K562 (cell line): ENCODE data around the gene HYAL1. TPM values are rescaled to one million over a fixed set of nuclear protein-coding genes. Genes with fewer than 3 reads are reported as not detected.

Source experiments
- ATAC-seq: fragments of 200-7000 bp; cut with Tn5 transposase; 3 replicates; pipeline ENCODE4 v1.9.1; 2020; ENCODE audit warnings: moderate library complexity
- BruUV-seq: library from RNA; stranded (reverse); fragments of 400-500 nt; replicated peaks from 2 replicates; lab custom pipeline; 2021; lab: Mats Ljungman, UMichigan
- CTCF ChIA-PET: fragments of 300-600 bp; formaldehyde crosslinking; extraction: SDS; loops from one replicate; lab custom pipeline; 2021; ENCODE audit warnings: low intra/inter-chr PET ratio; lab: Yijun Ruan, JAX
- POLR2A ChIA-PET: fragments of 300-600, 350-650 bp; sonication (Branson Sonifier 250); formaldehyde crosslinking; extraction: SDS; loops from one replicate; lab custom pipeline; 2021; ENCODE audit warnings: antibody characterized with exemption, inconsistent platforms; lab: Yijun Ruan, JAX
- DNase-seq, 4 experiments: peaks; one replicate each; pipeline versions ENCODE4 v3.0.0 to v3.0.0-alpha.2; 2011 to 2018; ENCODE audit warnings: low spot score in 3 of 4, mixed read lengths in 3 of 4; ENCODE audit errors: extremely low read depth in 1 of 4
- FAIRE-seq: peaks from 2 replicates; lab custom pipeline; 2011; peaks lifted over from hg19 to GRCh38; lab: Jason Lieb, UNC
- H2AFZ ChIP-seq: 2 replicates; pipeline ENCODE4 v1.6.0; 2011; ENCODE audit warnings: low read depth, low read length, control low read depth, inconsistent platforms
- H3K27ac ChIP-seq: fragments of 200-600 bp; 3 replicates; pipeline ENCODE4 v1.8.0; 2011; ENCODE audit warnings: low read depth, mild to moderate bottlenecking, control low read depth, inconsistent platforms, low read length, moderate library complexity, mixed read lengths; ENCODE audit errors: extremely low read depth
- H3K27me3 ChIP-seq, 2 experiments: fragments of 300-600 bp in 1 of 2; 2 replicates in 1 of 2; 3 replicates in 1 of 2; pipeline versions ENCODE4 v1.6.0 to v1.8.0; 2011; ENCODE audit warnings: inconsistent platforms in 2 of 2, low read length in 2 of 2, mild to moderate bottlenecking in 1 of 2, mixed read lengths in 1 of 2, moderate library complexity in 1 of 2; ENCODE audit not compliant: control insufficient read depth in 2 of 2, insufficient read depth in 2 of 2
- H3K36me3 ChIP-seq: fragments of 300-600 bp; 3 replicates; pipeline ENCODE4 v1.8.0; 2011; ENCODE audit warnings: mild to moderate bottlenecking, low read length, inconsistent platforms; ENCODE audit not compliant: control insufficient read depth, insufficient read depth
- H3K4me1 ChIP-seq, 2 experiments: fragments of 200-600 bp in 1 of 2; replicated peaks in 1 of 2; 2 replicates in 1 of 2; 3 replicates in 1 of 2; pipeline versions ENCODE4 v1.5.1 to v1.8.0; 2011; ENCODE audit warnings: inconsistent platforms in 2 of 2, low read length in 2 of 2, mild to moderate bottlenecking in 1 of 2, mixed read lengths in 1 of 2, moderate library complexity in 1 of 2; ENCODE audit not compliant: control insufficient read depth in 2 of 2, insufficient read depth in 2 of 2
- H3K4me2 ChIP-seq: 2 replicates; pipeline ENCODE4 v1.6.1; 2011; ENCODE audit warnings: low read length, control low read depth, inconsistent platforms, mixed read lengths; ENCODE audit not compliant: insufficient read depth
- H3K4me3 ChIP-seq: fragments of 200-600 bp; sonication (generic), shearing (Covaris generic); 2 replicates; pipeline ENCODE4 v1.5.1; 2016; ENCODE audit warnings: control low read depth, inconsistent platforms
- H3K79me2 ChIP-seq: fragments of 200-600 bp; 3 replicates; pipeline ENCODE4 v1.8.0; 2011; ENCODE audit warnings: low read length, inconsistent platforms; ENCODE audit not compliant: control insufficient read depth, insufficient read depth
- H3K9ac ChIP-seq, 2 experiments: 2 replicates each; pipeline versions ENCODE4 v1.6.0 to v1.6.1; 2011; ENCODE audit warnings: low read depth in 2 of 2, low read length in 2 of 2, control low read depth in 1 of 2, inconsistent platforms in 1 of 2, mild to moderate bottlenecking in 1 of 2, mixed read lengths in 1 of 2; ENCODE audit not compliant: insufficient read depth in 1 of 2
- H3K9me1 ChIP-seq: one replicate; pipeline ENCODE4 v1.6.0; 2011; ENCODE audit warnings: inconsistent platforms, mild to moderate bottlenecking, low read length, moderate library complexity; ENCODE audit not compliant: control insufficient read depth, insufficient read depth
- H3K9me3 ChIP-seq: replicated peaks from 2 replicates; pipeline ENCODE4 v1.5.1; 2011; ENCODE audit warnings: low read depth, low read length, inconsistent platforms; ENCODE audit not compliant: control insufficient read depth, insufficient read depth
- H4K20me1 ChIP-seq: replicated peaks from 2 replicates; pipeline ENCODE4 v1.6.1; 2011; ENCODE audit warnings: low read length, inconsistent platforms, mixed read lengths; ENCODE audit not compliant: control insufficient read depth, insufficient read depth
- CBFA2T3 ChIP-seq: fragments of 450-650 bp; IDR thresholded peaks from 2 replicates; pipeline ENCODE4 v1.6.1; 2017
- FOXK2 ChIP-seq, 2 experiments: fragments of 450-650 bp; IDR thresholded peaks in 1 of 2; conservative IDR thresholded peaks in 1 of 2; 2 replicates each; pipeline ENCODE4 v1.6.1; 2016; ENCODE audit warnings: low read depth in 2 of 2, mild to moderate bottlenecking in 1 of 2
- KAT7 ChIP-seq: sonication (generic); formaldehyde crosslinking; IDR thresholded peaks from 2 replicates; pipeline ENCODE4 v1.8.0; 2022; ENCODE audit warnings: missing genetic modification reagents, mild to moderate bottlenecking, borderline replicate concordance
- RBM22 ChIP-seq: fragments of 200-400 bp; formaldehyde crosslinking; IDR thresholded peaks from 2 replicates; pipeline ENCODE4 v1.6.1; 2018; ENCODE audit warnings: low read length, low read depth; ENCODE audit not compliant: poor library complexity, severe bottlenecking
- YBX1 ChIP-seq: fragments of 450-650 bp; IDR thresholded peaks from 2 replicates; pipeline ENCODE4 v1.7.1; 2016; ENCODE audit warnings: mild to moderate bottlenecking
- ZFP36 ChIP-seq: fragments of 150-350 bp; IDR thresholded peaks from 2 replicates; pipeline ENCODE4 v1.6.1; 2018; ENCODE audit warnings: low read length, low read depth; ENCODE audit not compliant: partially characterized antibody
- ZNF224 ChIP-seq: sonication (generic); formaldehyde crosslinking; IDR thresholded peaks from 2 replicates; pipeline ENCODE4 v1.8.0; 2022; ENCODE audit warnings: mild to moderate bottlenecking, missing genetic modification reagents
- ZNF445 ChIP-seq: fragments of 250-450 bp; sonication (Bioruptor Pico); IDR thresholded peaks from 2 replicates; pipeline ENCODE4 v1.4.0; 2020; ENCODE audit warnings: low read depth, mild to moderate bottlenecking, moderate library complexity
- ZNF586 ChIP-seq: fragments of 450-650 bp; formaldehyde crosslinking; conservative IDR thresholded peaks from 2 replicates; pipeline ENCODE4 v1.4.0; 2020; ENCODE audit warnings: mild to moderate bottlenecking, moderate library complexity
- ZNF780A ChIP-seq: fragments of 250-450 bp; sonication (Bioruptor Pico); IDR thresholded peaks from 2 replicates; pipeline ENCODE4 v1.5.0; 2021; ENCODE audit warnings: mild to moderate bottlenecking
- ZNF785 ChIP-seq: fragments of 250-450 bp; sonication (Bioruptor Pico); IDR thresholded peaks from 2 replicates; pipeline ENCODE4 v1.4.0; 2020; ENCODE audit warnings: mild to moderate bottlenecking
- WGBS: fragments of 100-300 bp; shearing (Covaris generic); methylation state at CpG from one replicate; pipeline ENCODE4 v1.1.6; 2016; ENCODE audit warnings: low coverage, mixed read lengths; ENCODE audit not compliant: insufficient coverage; ENCODE audit errors: missing lambda C conversion rate; 5-methylcytosine and 5-hydroxymethylcytosine counted together
- in situ Hi-C: fragments of 300-500 bp; cut with MboI; formaldehyde crosslinking; loops from 4 replicates; pipeline ENCODE4 v1.15.0; 2018; ENCODE audit warnings: inconsistent platforms, mixed read lengths
- intact Hi-C: fragments of 100-400 bp; cut with micrococcal nuclease; formaldehyde crosslinking; loops from 2 replicates; pipeline ENCODE4 v1.14.2; 2022
- polyA plus RNA-seq, 8 experiments: library from polyadenylated mRNA; depleted of rRNA in 4 of 8; stranded (reverse) in 5 of 8; unstranded in 3 of 8; fragments of >200 nt; fragmentation: Nextera tagmentation in 2 of 8; fragmentation: Illumina TruSeq in 1 of 8; extraction: Ambion mirVana in 2 of 8; extraction: Trizol in 1 of 8; gene quantifications; 2 replicates each; pipeline versions ENCODE4 v1.2.1 to v1.2.3, GENCODE V29; 2011 to 2014; ENCODE audit warnings: inconsistent platforms in 1 of 8, missing spikeins in 1 of 8
- total RNA-seq, 7 experiments: library from RNA; depleted of rRNA in 6 of 7; stranded (reverse); fragments of >200 nt in 6 of 7; fragmentation: Illumina TruSeq in 2 of 7; extraction: Trizol in 2 of 7; gene quantifications; 2 replicates each; pipeline versions ENCODE4 v1.2.1 to v1.2.3, GENCODE V29; 2011 to 2021; ENCODE audit warnings: low replicate concordance in 1 of 7
- TF ChIP-seq, protein P1 (sequence below): sonication (generic); formaldehyde crosslinking; IDR thresholded peaks from 2 replicates; pipeline ENCODE4 v1.5.0; 2020; ENCODE audit warnings: missing genetic modification reagents
- TF ChIP-seq, protein P2 (sequence below): sonication (generic); formaldehyde crosslinking; IDR thresholded peaks from 2 replicates; pipeline ENCODE4 v1.8.1; 2023; ENCODE audit warnings: mild to moderate bottlenecking, missing genetic modification reagents

The HYAL1 gene
- total and polyA plus RNA-seq, 9 of the 15 experiments (the other 6 are each of a cell fraction or from before 2014, with no cell fraction given) = 1.4 to 8.5 (median 4.7) TPM

DNA sequence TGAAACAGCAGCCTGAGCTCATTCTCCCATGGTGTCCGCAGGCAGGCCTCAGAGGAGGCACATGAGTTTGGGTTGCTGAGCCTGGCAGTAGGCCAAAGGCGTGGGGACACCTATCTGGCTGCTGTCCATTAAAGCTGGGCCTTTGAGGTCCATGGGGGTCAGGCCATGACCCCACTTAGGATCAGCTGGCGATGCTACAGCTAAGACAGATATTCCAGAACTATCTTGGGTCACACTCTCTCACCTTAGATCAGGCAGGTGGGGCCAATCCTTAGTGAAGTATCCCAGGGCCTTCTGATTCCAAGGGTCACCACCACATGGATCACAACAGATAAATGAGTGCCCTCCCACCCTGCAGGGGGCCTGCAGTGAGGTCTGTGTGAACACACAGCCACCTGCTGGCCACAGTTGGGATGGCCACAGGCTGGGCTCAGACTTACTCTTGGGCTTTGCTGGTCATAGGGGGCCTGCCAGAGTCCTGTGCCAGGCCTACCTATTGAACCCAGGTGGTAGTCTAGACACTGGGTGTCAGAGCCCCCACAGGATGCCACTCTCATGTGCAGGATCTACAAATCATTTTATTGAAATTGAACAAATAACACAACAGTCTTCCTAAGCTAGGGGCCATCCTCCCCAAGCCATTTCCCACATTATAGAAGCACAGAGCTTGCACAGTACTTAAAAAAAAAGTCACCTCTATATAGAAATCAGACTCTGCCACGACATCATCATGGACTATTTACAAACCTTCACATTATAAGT lies 21.2 kb upstream of the HYAL1 start (continued):
- TF ChIP-seq FOXK2 (conservative IDR thresholded peaks at IDR 0.05 in 1 of 2, IDR thresholded peaks at IDR 0.05 in 1 of 2; ENCODE audit: low read depth in 2 of 2) = no peak
- peak; percentile 55 for TF ChIP-seq CBFA2T3
- no peak for TF ChIP-seq ZNF785 (CRISPR knock-in tag)

DNA sequence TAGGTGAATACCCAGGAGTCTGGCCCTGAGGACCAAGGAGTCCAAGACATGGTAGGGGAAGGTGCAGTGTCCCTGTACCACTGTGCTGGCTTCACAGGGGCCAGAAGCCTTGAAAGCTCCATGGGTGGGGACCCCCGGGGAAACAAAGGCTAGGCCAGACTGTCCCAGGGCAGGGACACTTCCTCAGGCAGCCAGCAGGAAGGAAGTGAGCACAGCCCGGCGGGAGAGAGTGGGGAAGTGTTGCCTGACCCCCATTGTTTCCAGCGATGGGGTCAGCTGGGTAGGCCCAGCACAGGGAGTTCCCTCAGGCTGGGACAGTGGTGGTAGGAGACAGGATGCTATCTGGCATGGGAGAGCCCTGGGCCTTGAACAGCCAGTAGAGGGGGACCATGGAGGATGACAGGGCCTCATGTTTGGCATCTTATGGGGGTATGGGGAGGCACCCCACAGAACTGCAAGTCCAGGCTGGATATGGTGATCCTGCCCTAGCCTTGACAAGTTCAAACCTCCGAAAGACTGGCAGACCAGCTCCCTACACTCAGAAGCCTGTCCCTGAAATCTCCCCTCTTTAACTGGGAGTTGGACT lies 20.3 kb upstream of the HYAL1 start:
- H3K4me3 ChIP-seq = no peak overlapping the region
- peak overlapping the region; percentile 33; the same call in 1 of the 3 replicates for H3K27ac ChIP-seq
- TF ChIP-seq ZNF586 (CRISPR knock-in tag) (no peak), ZFP36 (no peak), KAT7 (CRISPR knock-in tag) (no peak), ZNF780A (CRISPR knock-in tag) (no peak), RBM22 (no peak), YBX1 (no peak), ZNF224 (CRISPR knock-in tag) (no peak), ZNF445 (CRISPR knock-in tag) (no peak)
- TF ChIP-seq, protein P1, sequence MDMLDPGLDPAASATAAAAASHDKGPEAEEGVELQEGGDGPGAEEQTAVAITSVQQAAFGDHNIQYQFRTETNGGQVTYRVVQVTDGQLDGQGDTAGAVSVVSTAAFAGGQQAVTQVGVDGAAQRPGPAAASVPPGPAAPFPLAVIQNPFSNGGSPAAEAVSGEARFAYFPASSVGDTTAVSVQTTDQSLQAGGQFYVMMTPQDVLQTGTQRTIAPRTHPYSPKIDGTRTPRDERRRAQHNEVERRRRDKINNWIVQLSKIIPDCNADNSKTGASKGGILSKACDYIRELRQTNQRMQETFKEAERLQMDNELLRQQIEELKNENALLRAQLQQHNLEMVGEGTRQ = no peak
- TF ChIP-seq, protein P2, sequence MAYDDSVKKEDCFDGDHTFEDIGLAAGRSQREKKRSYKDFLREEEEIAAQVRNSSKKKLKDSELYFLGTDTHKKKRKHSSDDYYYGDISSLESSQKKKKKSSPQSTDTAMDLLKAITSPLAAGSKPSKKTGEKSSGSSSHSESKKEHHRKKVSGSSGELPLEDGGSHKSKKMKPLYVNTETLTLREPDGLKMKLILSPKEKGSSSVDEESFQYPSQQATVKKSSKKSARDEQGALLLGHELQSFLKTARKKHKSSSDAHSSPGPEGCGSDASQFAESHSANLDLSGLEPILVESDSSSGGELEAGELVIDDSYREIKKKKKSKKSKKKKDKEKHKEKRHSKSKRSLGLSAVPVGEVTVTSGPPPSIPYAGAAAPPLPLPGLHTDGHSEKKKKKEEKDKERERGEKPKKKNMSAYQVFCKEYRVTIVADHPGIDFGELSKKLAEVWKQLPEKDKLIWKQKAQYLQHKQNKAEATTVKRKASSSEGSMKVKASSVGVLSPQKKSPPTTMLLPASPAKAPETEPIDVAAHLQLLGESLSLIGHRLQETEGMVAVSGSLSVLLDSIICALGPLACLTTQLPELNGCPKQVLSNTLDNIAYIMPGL (CRISPR knock-in tag) = no peak
- no peaks in the 10 kb centered on the region for H3K9me1 ChIP-seq
- peaks cover 35% of the 10 kb centered on the region; the same call in 2 of the 3 replicates for H3K36me3 ChIP-seq
- no peaks in the 10 kb centered on the region for H3K27me3 ChIP-seq
- ChIA-PET POLR2A (interaction anchor here (1.0 to 1.2 kb wide), 3 partner anchors 12 to 20 kb away, joined by 3 to 4 read pairs (median 3); partner anchors contain the start of gene HYAL1), CTCF (interaction anchor here (2.1 kb wide), 1 partner anchor 97 kb away, joined by 6 read pairs; no protein-coding TSS in a partner anchor)
- H3K4me2 ChIP-seq = no peak overlapping the region
- H3K79me2 ChIP-seq = peaks cover 36% of the 10 kb centered on the region
- H3K9me3 ChIP-seq = no peaks in the 10 kb centered on the region
- WGBS = 80% methylated on average over 5 of the region's 5 CpGs
- H3K9ac ChIP-seq = peak overlapping the region in 1 of 2 experiments; percentile 55; a peak in 1 of 4 replicates
- FAIRE-seq (no peak), ATAC-seq (no peak), DNase-seq (no peak)
- in situ Hi-C loops (no loop called here), intact Hi-C loops (loop anchor here (1.0 to 2.0 kb wide), 3 partner anchors 49 to 135 kb away; no protein-coding TSS in a partner anchor)
- H2AFZ ChIP-seq = no peak overlapping the region
- H3K4me1 ChIP-seq = peaks cover 25 to 60% of the 10 kb centered on the region in 2 experiments; a peak in 4 of 5 replicates
- BruUV-seq = no TSS peak
- no peaks in the 10 kb centered on the region for H4K20me1 ChIP-seq
